PC-3 (cell line): ENCODE measurements around the gene KAT6B. TPM values are rescaled to one million over a fixed set of nuclear protein-coding genes. Genes with fewer than 3 reads are reported as not detected.
A peak's percentile ranks its signal among the peaks of the same experiment; 100 is the strongest.

Source experiments
- ATAC-seq: fragments of 200-7000 bp; cut with Tn5 transposase; 2 replicates; pipeline ENCODE4 v1.9.1; 2020; ENCODE audit warnings: mild to moderate bottlenecking, moderate library complexity
- BruUV-seq: library from RNA; stranded (reverse); fragments of 400-500 nt; replicated peaks from 2 replicates; lab custom pipeline; 2021; lab: Mats Ljungman, UMichigan
- CTCF ChIA-PET: fragments of 300-600 bp; sonication (Branson Sonifier 250); formaldehyde crosslinking; loops from one replicate; lab custom pipeline; 2022; ENCODE audit warnings: antibody characterized with exemption; lab: Charles Lee
- POLR2A ChIA-PET: fragments of 300-600 bp; sonication (Branson Sonifier 250); formaldehyde crosslinking; loops from one replicate; lab custom pipeline; 2022; ENCODE audit warnings: antibody characterized with exemption; ENCODE audit not compliant: unreplicated experiment; lab: Charles Lee
- DNase-seq: peaks from one replicate; pipeline ENCODE4 v3.0.0-alpha.2; 2015
- H2AFZ ChIP-seq: fragments of 300-600 bp; sonication (generic); 2 replicates; pipeline ENCODE4 v1.6.0; 2016; ENCODE audit warnings: antibody characterized with exemption, low read length
- H3F3A ChIP-seq: fragments of 300-600 bp; sonication (generic); one replicate; pipeline ENCODE4 v1.6.0; 2017; ENCODE audit warnings: antibody characterized with exemption, low read length, control low read depth, mild to moderate bottlenecking; ENCODE audit not compliant: unreplicated experiment
- H3K27ac ChIP-seq: fragments of 300-600 bp; sonication (generic); 2 replicates; pipeline ENCODE4 v1.5.1; 2016; ENCODE audit warnings: mild to moderate bottlenecking, low read length
- H3K27me3 ChIP-seq: fragments of 300-600 bp; sonication (generic); 2 replicates; pipeline ENCODE4 v1.6.1; 2016; ENCODE audit warnings: low read length, mixed read lengths
- H3K36me3 ChIP-seq: fragments of 300-600 bp; sonication (generic); 2 replicates; pipeline ENCODE4 v1.6.1; 2016; ENCODE audit warnings: low read depth, mixed run types, low read length, mixed read lengths
- H3K4me1 ChIP-seq: fragments of 300-600 bp; sonication (generic); 2 replicates; pipeline ENCODE4 v1.5.1; 2016; ENCODE audit warnings: low read length; ENCODE audit not compliant: insufficient read depth
- H3K4me2 ChIP-seq: fragments of 300-600 bp; sonication (generic); 2 replicates; pipeline ENCODE4 v1.6.0; 2016; ENCODE audit warnings: low read length
- H3K4me3 ChIP-seq: fragments of 300-600 bp; sonication (generic); 2 replicates; pipeline ENCODE4 v1.5.1; 2016; ENCODE audit warnings: mild to moderate bottlenecking, low read length, mixed read lengths
- H3K79me2 ChIP-seq: fragments of 300-600 bp; sonication (generic); 2 replicates; pipeline ENCODE4 v1.6.1; 2017; ENCODE audit warnings: low read length, mixed read lengths
- H3K9ac ChIP-seq: fragments of 300-600 bp; sonication (generic); 2 replicates; pipeline ENCODE4 v1.6.0; 2016; ENCODE audit warnings: mild to moderate bottlenecking, low read length
- H3K9me2 ChIP-seq: fragments of 300-600 bp; sonication (generic); replicated peaks from 2 replicates; pipeline ENCODE4 v1.6.1; 2016; ENCODE audit warnings: mixed run types, low read length, mixed read lengths
- H3K9me3 ChIP-seq: fragments of 300-600 bp; sonication (generic); 2 replicates; pipeline ENCODE4 v1.6.1; 2016; ENCODE audit warnings: low read length, mixed read lengths
- H4K20me1 ChIP-seq: fragments of 300-600 bp; sonication (generic); 2 replicates; pipeline ENCODE4 v1.6.1; 2016; ENCODE audit warnings: low read length, mixed read lengths
- CTCF ChIP-seq: fragments of 300-600 bp; sonication (generic); conservative IDR thresholded peaks from 2 replicates; pipeline ENCODE4 v1.5.1; 2017; ENCODE audit warnings: antibody characterized with exemption, low read depth, mild to moderate bottlenecking, low read length
- EZH2 ChIP-seq: fragments of 300-600 bp; sonication (generic); IDR thresholded peaks from one replicate; pipeline ENCODE4 v1.6.1; 2017; ENCODE audit warnings: antibody characterized with exemption, mild to moderate bottlenecking, low read length; ENCODE audit not compliant: unreplicated experiment
- EZH2phosphoT487 ChIP-seq: fragments of 300-600 bp; sonication (generic); IDR thresholded peaks from 2 replicates; pipeline ENCODE4 v1.6.1; 2018; ENCODE audit warnings: mild to moderate bottlenecking, antibody characterized with exemption, low read length, borderline replicate concordance
- intact Hi-C: fragments of 100-400 bp; cut with micrococcal nuclease; formaldehyde crosslinking; loops from 2 replicates; pipeline ENCODE4 v1.9.0; 2023
- total RNA-seq: library from RNA; depleted of rRNA; stranded (reverse); fragments of >200 nt; gene quantifications from 2 replicates; pipeline ENCODE4 v1.2.3, GENCODE V29; 2014

KAT6B gene
- total RNA-seq, 1 experiment from 2014 or later, result 94.5 TPM

- no peak for TF ChIP-seq EZH2phosphoT487
- no peak for TF ChIP-seq CTCF
- no peak for TF ChIP-seq EZH2
- no peaks in the 10 kb centered on the region for H3K9me3 ChIP-seq
- no peaks in the 10 kb centered on the region for H3K27me3 ChIP-seq
- no peaks in the 10 kb centered on the region for H3K9me2 ChIP-seq
- H3K27ac ChIP-seq, result no peak overlapping the region
- CTCF ChIA-PET, result no interaction called here
- DNase-seq (no peak), ATAC-seq (no peak)
- H2AFZ ChIP-seq, result no peak overlapping the region
- POLR2A ChIA-PET, result interaction anchor here (0.7 kb wide), 1 partner anchor 38 kb away, joined by 11 read pairs; no protein-coding TSS in a partner anchor
- no peaks in the 10 kb centered on the region for H3K36me3 ChIP-seq
- H4K20me1 ChIP-seq, result peaks cover 18% of the 10 kb centered on the region
- intact Hi-C loops, result no loop called here
- no peak overlapping the region for H3K9ac ChIP-seq
- H3K4me2 ChIP-seq, result no peak overlapping the region
- peaks cover 83% of the 10 kb centered on the region for H3K79me2 ChIP-seq
- BruUV-seq, result no TSS peak
- H3K4me3 ChIP-seq, result no peak overlapping the region
- H3F3A ChIP-seq, result peaks cover 16% of the 10 kb centered on the region
- H3K4me1 ChIP-seq, result peaks cover 40% of the 10 kb centered on the region
Observed at GRCh38 chr10:74944205-74944604, 117.8 kb downstream of the KAT6B start.

GRCh38 chr10:74947781-74948401 is 121.5 kb downstream of the KAT6B start:
- Histone ChIP-seq H3K9me2 (no peaks in the 10 kb centered on the region), H2AFZ (no peak overlapping the region), H3K27me3 (no peaks in the 10 kb centered on the region), H3F3A (peaks cover 16% of the 10 kb centered on the region), H3K9me3 (no peaks in the 10 kb centered on the region), H3K4me1 (peaks cover 43% of the 10 kb centered on the region), H4K20me1 (peaks cover 26% of the 10 kb centered on the region), H3K4me2 (peak overlapping the region; percentile 53), H3K27ac (peak overlapping the region; percentile 54), H3K36me3 (no peaks in the 10 kb centered on the region), H3K79me2 (peaks cover 79% of the 10 kb centered on the region), H3K4me3 (no peak overlapping the region; the same call in 1 of the 2 replicates), H3K9ac (no peak overlapping the region; the same call in 1 of the 2 replicates)
- TF ChIP-seq EZH2, result no peak
- ChIA-PET POLR2A (interaction anchor here (0.6 kb wide), 1 partner anchor 951 kb away, joined by 3 read pairs; no protein-coding TSS in a partner anchor), CTCF (interaction anchor here (0.6 to 0.9 kb wide), 3 partner anchors 72 to 150 kb away, joined by 3 to 5 read pairs (median 3); no protein-coding TSS in a partner anchor)
- ATAC-seq (peak; percentile 87), DNase-seq (peak; percentile 99)
- BruUV-seq, result no TSS peak
- intact Hi-C loops, result loop anchor here (1.0 to 2.0 kb wide), 5 partner anchors 25 to 195 kb away; partner anchors contain the start of gene KAT6B

GRCh38 chr10:74949034-74949832 is 122.8 kb downstream of the KAT6B start:
- CTCF ChIA-PET, result interaction anchor here (0.8 to 0.9 kb wide), 2 partner anchors 17 to 1069 kb away, joined by 3 read pairs; no protein-coding TSS in a partner anchor
- Histone ChIP-seq H3K9ac (peak overlapping the region; percentile 0; the same call in 1 of the 2 replicates), H3K36me3 (no peaks in the 10 kb centered on the region), H3K4me2 (peak overlapping the region; percentile 53), H3K4me1 (peaks cover 56% of the 10 kb centered on the region), H3K79me2 (peaks cover 75% of the 10 kb centered on the region), H2AFZ (no peak overlapping the region), H3K9me3 (no peaks in the 10 kb centered on the region), H3F3A (peaks cover 16% of the 10 kb centered on the region), H3K27ac (peak overlapping the region; percentile 54), H3K9me2 (no peaks in the 10 kb centered on the region), H3K27me3 (no peaks in the 10 kb centered on the region), H3K4me3 (peak overlapping the region; percentile 1; the same call in 1 of the 2 replicates), H4K20me1 (peaks cover 35% of the 10 kb centered on the region)
- peak; percentile 78 for DNase-seq
- POLR2A ChIA-PET, result interaction anchor here (0.6 kb wide), 1 partner anchor 19 kb away, joined by 3 read pairs; no protein-coding TSS in a partner anchor
- TF ChIP-seq CTCF (no peak), EZH2 (no peak), EZH2phosphoT487 (no peak)
- intact Hi-C loops, result loop anchor here (2.0 kb wide), 1 partner anchor 196 kb away; no protein-coding TSS in a partner anchor
- no TSS peak for BruUV-seq
- ATAC-seq, result peak; percentile 8; the same call in 1 of the 2 replicates
